NCI-H82 treated with DMSO at 0.1 percent for 48 hours (cell line): ENCODE results near the gene SDSL.

Experiments
- DNase-seq: peaks from one replicate; lab custom pipeline; 2025; ENCODE audit not compliant: unreplicated experiment; lab: John Stamatoyannopoulos, UW

SDSL gene

DNA sequence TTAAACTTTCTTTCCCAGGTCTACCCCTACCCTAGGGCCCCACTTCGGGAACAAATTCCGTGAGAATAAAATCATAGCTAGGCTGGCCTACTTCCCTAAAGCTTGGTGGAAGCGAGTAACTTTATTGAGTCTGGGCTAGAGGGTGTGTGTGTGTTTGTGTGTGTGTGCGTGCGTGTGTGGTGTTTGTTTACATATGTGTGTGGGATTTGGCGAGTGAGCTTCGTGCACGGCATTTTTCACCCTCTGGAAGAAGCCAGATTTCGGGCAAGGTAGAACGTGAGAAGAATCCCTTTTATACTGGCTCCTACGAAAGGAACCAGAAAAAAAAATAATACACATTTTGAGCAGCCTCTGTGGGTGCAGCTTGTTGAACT is 57.0 kb downstream of the SDSL start:
- no peak for DNase-seq

DNA sequence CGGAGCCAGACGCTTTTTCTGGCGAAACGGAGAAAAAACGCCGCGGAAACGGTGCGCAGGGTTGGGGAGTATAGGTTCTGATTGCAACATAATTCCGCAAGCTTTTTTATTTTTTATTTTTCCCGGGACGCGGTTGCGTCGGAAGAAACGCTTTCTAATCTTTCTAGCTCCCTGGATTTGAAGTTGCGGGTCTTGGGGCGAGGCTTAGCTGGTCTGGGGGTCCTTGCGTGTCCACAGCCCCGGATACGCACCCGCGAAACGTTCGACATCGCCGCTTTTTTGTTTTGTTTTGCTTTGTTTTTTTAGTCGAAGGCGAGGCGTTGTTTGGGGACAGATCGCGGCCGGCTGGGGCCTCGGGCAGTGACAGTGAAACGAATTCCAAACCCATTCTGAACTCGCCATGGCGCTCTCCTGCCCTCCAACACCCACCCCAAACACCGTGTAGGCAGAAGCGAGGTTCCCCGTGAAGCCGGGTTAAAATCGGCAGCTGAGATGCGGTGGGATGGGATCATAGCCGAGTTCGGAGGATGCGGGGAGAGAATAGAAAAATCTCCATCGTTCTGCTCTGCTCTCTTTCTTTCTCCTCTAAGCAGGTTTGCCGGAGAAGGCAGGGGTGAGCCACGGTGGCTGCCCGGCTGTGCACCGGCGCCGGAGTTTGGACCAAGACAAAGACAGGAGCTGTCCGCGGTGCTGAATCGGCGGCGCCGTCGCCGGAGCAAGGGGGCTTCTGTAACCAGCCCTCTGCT is 57.6 kb downstream of the SDSL start:
- no peak for DNase-seq

DNA sequence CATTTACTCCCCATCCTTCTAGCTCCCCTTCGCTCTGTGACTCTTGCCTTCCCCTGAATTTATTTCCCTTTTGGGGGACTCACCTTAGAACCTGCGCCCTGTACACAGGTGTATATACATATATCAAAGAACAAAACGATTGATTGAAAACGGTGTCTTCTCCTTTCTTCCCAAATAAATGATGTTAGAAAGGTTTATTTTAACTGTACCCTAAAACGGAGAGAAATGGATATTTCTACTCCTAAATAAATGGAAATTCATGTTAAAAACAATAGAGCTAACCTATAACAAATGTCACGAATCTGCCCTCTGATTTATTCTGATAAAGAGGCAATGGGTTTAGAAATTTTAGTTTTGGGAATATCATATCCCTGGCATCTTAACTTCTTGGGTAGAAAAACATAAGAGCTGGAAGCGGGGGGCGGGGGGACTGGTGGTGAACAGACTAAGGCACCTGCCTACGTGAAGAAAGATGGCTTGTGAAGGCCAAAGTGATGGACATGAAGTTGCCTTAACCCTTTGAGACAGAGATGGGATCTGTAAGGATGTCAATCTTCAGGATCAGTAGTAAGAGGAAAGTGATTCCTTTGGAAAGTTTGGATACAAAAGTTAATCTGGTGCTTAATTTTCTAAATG is 58.3 kb downstream of the SDSL start:
- no peak for DNase-seq

DNA sequence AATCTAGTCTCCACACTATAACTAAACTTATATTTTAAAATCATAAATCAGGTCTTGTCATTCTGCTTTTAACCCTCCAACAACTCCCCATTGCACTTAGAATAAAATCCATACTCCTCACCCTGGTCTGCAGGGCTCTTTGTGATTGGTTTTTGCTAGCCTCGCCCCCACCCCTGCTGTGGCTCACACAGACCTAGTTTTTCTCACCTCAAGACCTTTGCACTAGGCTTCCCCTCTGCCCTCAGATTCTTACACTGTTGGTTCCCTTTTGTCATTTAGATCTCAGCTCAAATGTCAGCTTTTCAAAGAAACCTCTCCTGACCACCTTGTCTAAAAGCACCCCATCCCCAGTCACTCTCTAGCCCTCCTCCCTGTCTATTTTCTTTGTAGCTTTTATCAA is 60.2 kb downstream of the SDSL start:
- DNase-seq: no peak

DNA sequence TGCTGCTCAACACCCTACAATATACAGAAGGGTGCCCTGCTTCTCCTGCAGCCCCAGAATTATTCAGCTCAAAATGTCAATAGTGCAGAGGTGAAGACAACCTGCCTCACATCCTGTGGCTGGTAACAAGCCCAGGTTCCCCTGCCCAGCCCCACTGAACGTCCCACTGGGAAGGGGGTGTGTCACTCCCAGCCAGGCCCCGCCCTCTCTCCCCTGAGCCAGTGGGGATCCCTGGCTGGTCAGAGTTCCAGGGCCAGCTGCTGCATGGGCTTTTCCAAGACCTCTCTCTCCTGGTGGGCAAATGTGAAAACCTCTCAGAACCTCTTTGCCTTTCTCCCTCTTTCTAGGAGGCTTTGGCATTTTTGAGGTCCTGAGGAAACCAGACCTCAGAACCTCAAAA is 63.1 kb downstream of the SDSL start:
- DNase-seq: no peak

DNA sequence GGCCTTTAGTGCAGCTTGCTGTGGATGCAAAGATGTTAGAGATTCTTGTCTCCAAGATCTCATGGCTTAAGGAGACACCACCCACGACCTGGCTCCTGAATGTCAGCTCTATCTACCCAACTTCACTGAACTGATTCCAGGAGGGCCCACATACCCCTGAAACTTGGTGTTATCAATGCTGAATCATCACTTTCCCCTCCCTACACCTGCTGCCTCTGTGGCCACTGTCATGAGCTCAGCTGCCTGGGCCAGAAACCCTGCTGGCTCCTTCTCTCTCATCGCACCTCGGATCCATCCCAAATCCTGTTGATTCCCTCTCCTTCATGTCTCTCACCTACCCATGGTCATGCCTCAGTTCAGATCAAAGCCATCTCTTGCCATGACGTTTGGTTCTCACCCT is 64.5 kb downstream of the SDSL start:
- DNase-seq: no peak
